Hepatocyte (in vitro differentiated cells): Measurements from ENCODE around the gene ZW10.
"Not testable (repeated sequence)": the region's sequence is repeated elsewhere in the genome, so short reads cannot be mapped to it uniquely, and the experiment has no call there.

Experiments
- EZH2phosphoT487 ChIP-seq: fragments of 200-600 bp; sonication (generic); IDR thresholded peaks from one replicate; pipeline ENCODE4 v1.6.1; 2018; ENCODE audit warnings: antibody characterized with exemption, mild to moderate bottlenecking, low read depth, moderate library complexity; ENCODE audit not compliant: unreplicated experiment, severe bottlenecking
- TF ChIP-seq, protein P1 (sequence below): fragments of 200-600 bp; sonication (generic); IDR thresholded peaks from 2 replicates; pipeline ENCODE4 v1.5.1; 2016; ENCODE audit warnings: antibody characterized with exemption, mild to moderate bottlenecking; ENCODE audit not compliant: poor library complexity

- TF ChIP-seq, protein P1, sequence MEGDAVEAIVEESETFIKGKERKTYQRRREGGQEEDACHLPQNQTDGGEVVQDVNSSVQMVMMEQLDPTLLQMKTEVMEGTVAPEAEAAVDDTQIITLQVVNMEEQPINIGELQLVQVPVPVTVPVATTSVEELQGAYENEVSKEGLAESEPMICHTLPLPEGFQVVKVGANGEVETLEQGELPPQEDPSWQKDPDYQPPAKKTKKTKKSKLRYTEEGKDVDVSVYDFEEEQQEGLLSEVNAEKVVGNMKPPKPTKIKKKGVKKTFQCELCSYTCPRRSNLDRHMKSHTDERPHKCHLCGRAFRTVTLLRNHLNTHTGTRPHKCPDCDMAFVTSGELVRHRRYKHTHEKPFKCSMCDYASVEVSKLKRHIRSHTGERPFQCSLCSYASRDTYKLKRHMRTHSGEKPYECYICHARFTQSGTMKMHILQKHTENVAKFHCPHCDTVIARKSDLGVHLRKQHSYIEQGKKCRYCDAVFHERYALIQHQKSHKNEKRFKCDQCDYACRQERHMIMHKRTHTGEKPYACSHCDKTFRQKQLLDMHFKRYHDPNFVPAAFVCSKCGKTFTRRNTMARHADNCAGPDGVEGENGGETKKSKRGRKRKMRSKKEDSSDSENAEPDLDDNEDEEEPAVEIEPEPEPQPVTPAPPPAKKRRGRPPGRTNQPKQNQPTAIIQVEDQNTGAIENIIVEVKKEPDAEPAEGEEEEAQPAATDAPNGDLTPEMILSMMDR: not testable (repeated sequence)
- TF ChIP-seq EZH2phosphoT487: not testable (repeated sequence)
Observed at GRCh38 chr11:113763040-113763439, 10.5 kb downstream of the ZW10 start.
